ENCODE data around the gene EPYC. TPM values are rescaled to one million over a fixed set of nuclear protein-coding genes. Genes with fewer than 3 reads are reported as not detected.

Gene EPYC
- total RNA-seq, 2 experiments from 2014 or later, result not detected

GRCh38 chr12:90964616-90965015 is 40.2 kb downstream of the EPYC start:
- BruUV-seq (replicated peaks), result no TSS peak
- Histone ChIP-seq H3K27ac (ENCODE audit: low read depth, low read length, poor library complexity, severe bottlenecking) (no peak overlapping the region), H3K4me1 (ENCODE audit: insufficient read depth, low read length, poor library complexity, severe bottlenecking) (no peaks in the 10 kb centered on the region), H3K4me3 (ENCODE audit: low read depth, low read length, poor library complexity, severe bottlenecking) (no peak overlapping the region), H3K9me2 (ENCODE audit: insufficient read depth, low read length) (no peaks in the 10 kb centered on the region), H3K4me2 (ENCODE audit: low read length) (no peak overlapping the region), H2AFZ (ENCODE audit: low read length) (no peak overlapping the region), H3K9me3 (ENCODE audit: low read length) (no peaks in the 10 kb centered on the region), H3K79me2 (ENCODE audit: insufficient read depth, low read depth, low read length) (no peaks in the 10 kb centered on the region), H4K20me1 (ENCODE audit: insufficient read depth, low read length) (no peaks in the 10 kb centered on the region), H3K36me3 (ENCODE audit: insufficient read depth, low read length) (no peaks in the 10 kb centered on the region)
- ChIA-PET CTCF (ENCODE audit: unreplicated experiment) (no interaction called here), POLR2A (interaction anchor here (0.7 kb wide), 1 partner anchor 144 kb away, joined by 3 read pairs; no protein-coding TSS in a partner anchor)
- intact Hi-C loops (cut with micrococcal nuclease; ENCODE audit: unreplicated experiment), result loop anchor here (5.0 kb wide), 1 partner anchor 1658 kb away; no protein-coding TSS in a partner anchor
- DNase-seq (ENCODE audit: low spot score), result no peak
- TF ChIP-seq CTCF (conservative IDR thresholded peaks at IDR 0.05; ENCODE audit: low read length), result no peak
- no peak for TF ChIP-seq EZH2phosphoT487 (IDR thresholded peaks at IDR 0.05; ENCODE audit: borderline replicate concordance, low read depth, low read length)

GRCh38 chr12:90963946-90964345 is 40.8 kb downstream of the EPYC start:
- TF ChIP-seq CTCF (conservative IDR thresholded peaks at IDR 0.05; ENCODE audit: low read length) (no peak), EZH2phosphoT487 (IDR thresholded peaks at IDR 0.05; ENCODE audit: borderline replicate concordance, low read depth, low read length) (no peak)
- H3K9me3 ChIP-seq (ENCODE audit: low read length), result no peaks in the 10 kb centered on the region
- H2AFZ ChIP-seq (ENCODE audit: low read length), result no peak overlapping the region
- no TSS peak for BruUV-seq (replicated peaks)
- intact Hi-C loops (cut with micrococcal nuclease; ENCODE audit: unreplicated experiment), result loop anchor here (5.0 kb wide), 1 partner anchor 1658 kb away; no protein-coding TSS in a partner anchor
- H3K79me2 ChIP-seq (ENCODE audit: insufficient read depth, low read depth, low read length), result no peaks in the 10 kb centered on the region
- no peaks in the 10 kb centered on the region for H3K4me1 ChIP-seq (ENCODE audit: insufficient read depth, low read length, poor library complexity, severe bottlenecking)
- H3K9me2 ChIP-seq (ENCODE audit: insufficient read depth, low read length), result no peaks in the 10 kb centered on the region
- ChIA-PET CTCF (ENCODE audit: unreplicated experiment) (no interaction called here), POLR2A (interaction anchor here (0.7 kb wide), 1 partner anchor 145 kb away, joined by 3 read pairs; no protein-coding TSS in a partner anchor)
- no peaks in the 10 kb centered on the region for H3K36me3 ChIP-seq (ENCODE audit: insufficient read depth, low read length)
- no peak overlapping the region for H3K4me3 ChIP-seq (ENCODE audit: low read depth, low read length, poor library complexity, severe bottlenecking)
- no peak overlapping the region for H3K4me2 ChIP-seq (ENCODE audit: low read length)
- no peak overlapping the region for H3K27ac ChIP-seq (ENCODE audit: low read depth, low read length, poor library complexity, severe bottlenecking)
- no peak for DNase-seq (ENCODE audit: low spot score)
- H4K20me1 ChIP-seq (ENCODE audit: insufficient read depth, low read length), result no peaks in the 10 kb centered on the region

DNA sequence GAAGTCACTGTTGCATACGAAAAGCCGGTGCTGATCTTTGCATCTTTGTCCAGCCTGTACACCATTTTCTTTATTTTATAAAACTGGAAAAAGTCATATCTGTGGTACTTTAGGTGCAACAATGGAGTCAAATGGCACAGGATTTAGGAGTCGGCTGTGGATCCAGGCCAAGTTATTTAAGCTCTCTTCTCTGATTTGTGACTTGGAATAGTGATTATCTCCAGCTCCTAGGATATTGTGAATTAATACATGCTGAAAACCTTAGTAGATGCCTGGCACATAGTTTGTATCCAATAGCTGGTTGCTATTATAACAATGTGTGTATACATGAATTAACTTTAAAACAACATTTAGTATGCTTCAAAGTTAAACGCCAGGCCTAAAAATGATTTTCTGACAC is 43.6 kb downstream of the EPYC start:
- no peak for DNase-seq (ENCODE audit: low spot score)
- intact Hi-C loops (cut with micrococcal nuclease; ENCODE audit: unreplicated experiment), result loop anchor here (5.0 kb wide), 1 partner anchor 1661 kb away; no protein-coding TSS in a partner anchor
- no peak overlapping the region for H3K27ac ChIP-seq (ENCODE audit: low read depth, low read length, poor library complexity, severe bottlenecking)
- H3K9me2 ChIP-seq (ENCODE audit: insufficient read depth, low read length), result no peaks in the 10 kb centered on the region
- POLR2A ChIA-PET, result interaction anchor here (0.7 kb wide), 1 partner anchor 669 kb away, joined by 3 read pairs; no protein-coding TSS in a partner anchor
- TF ChIP-seq CTCF (conservative IDR thresholded peaks at IDR 0.05; ENCODE audit: low read length) (no peak), EZH2phosphoT487 (IDR thresholded peaks at IDR 0.05; ENCODE audit: borderline replicate concordance, low read depth, low read length) (no peak)
- no peaks in the 10 kb centered on the region for H3K79me2 ChIP-seq (ENCODE audit: insufficient read depth, low read depth, low read length)
- H3K4me1 ChIP-seq (ENCODE audit: insufficient read depth, low read length, poor library complexity, severe bottlenecking), result no peaks in the 10 kb centered on the region
- BruUV-seq (replicated peaks), result no TSS peak
- no peaks in the 10 kb centered on the region for H3K36me3 ChIP-seq (ENCODE audit: insufficient read depth, low read length)
- no peaks in the 10 kb centered on the region for H3K9me3 ChIP-seq (ENCODE audit: low read length)
- H4K20me1 ChIP-seq (ENCODE audit: insufficient read depth, low read length), result no peaks in the 10 kb centered on the region
- no peak overlapping the region for H2AFZ ChIP-seq (ENCODE audit: low read length)
- CTCF ChIA-PET (ENCODE audit: unreplicated experiment), result no interaction called here
- no peak overlapping the region for H3K4me3 ChIP-seq (ENCODE audit: low read depth, low read length, poor library complexity, severe bottlenecking)
- H3K4me2 ChIP-seq (ENCODE audit: low read length), result no peak overlapping the region

All from OCI-LY7 (cell line).